Stimulated activated CD4-positive, alpha-beta T cell treated with anti-CD3 and anti-CD28 coated beads, TNF-alpha, amount 100 ng/mL, for 4 hours (primary cell): Measurements from ENCODE around the gene SLC26A2.

Experiments used
- DNase-seq, 3 experiments: peaks; one replicate each; pipeline ENCODE4 v3.0.0-alpha.2; 2020; ENCODE audit warnings: low read depth in 3 of 3

The SLC26A2 gene

GRCh38 chr5:149960272-149961185 is at the start of gene SLC26A2:
SLC26A2 (plus strand) TSS chr5:149960758; CDS start chr5:149977653, 16,895 bp downstream.
- DNase-seq: peak; percentile 83 to 90 (median 90)

DNA sequence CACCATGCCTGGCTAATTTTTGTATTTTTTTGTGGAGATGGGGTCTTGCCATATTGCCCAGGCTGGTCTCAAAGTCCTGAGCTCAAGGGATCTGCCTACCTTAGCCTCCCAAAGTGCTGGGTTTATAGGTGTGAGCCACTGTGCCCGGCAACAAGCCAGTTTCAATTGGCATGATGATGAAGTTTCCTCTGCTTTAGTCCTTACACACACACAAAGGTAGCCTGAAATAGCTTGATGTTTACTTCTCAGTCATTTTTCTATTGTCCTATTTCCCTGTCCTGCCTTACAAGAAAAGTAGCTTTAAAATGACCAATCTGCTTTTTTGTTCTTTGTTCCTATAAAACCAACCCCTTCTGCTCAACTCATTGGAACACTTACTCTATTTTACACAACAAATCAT is 49.5 kb upstream of the SLC26A2 start:
- no peak for DNase-seq

- DNase-seq: no peak
These were observed 48.2 kb upstream of the SLC26A2 start for GRCh38 chr5:149912226-149912871.

- no peak for DNase-seq
These were observed 46.8 kb upstream of the SLC26A2 start for GRCh38 chr5:149913436-149914419.

GRCh38 chr5:149915392-149916260 is 44.9 kb upstream of the SLC26A2 start:
- DNase-seq: no peak

DNA sequence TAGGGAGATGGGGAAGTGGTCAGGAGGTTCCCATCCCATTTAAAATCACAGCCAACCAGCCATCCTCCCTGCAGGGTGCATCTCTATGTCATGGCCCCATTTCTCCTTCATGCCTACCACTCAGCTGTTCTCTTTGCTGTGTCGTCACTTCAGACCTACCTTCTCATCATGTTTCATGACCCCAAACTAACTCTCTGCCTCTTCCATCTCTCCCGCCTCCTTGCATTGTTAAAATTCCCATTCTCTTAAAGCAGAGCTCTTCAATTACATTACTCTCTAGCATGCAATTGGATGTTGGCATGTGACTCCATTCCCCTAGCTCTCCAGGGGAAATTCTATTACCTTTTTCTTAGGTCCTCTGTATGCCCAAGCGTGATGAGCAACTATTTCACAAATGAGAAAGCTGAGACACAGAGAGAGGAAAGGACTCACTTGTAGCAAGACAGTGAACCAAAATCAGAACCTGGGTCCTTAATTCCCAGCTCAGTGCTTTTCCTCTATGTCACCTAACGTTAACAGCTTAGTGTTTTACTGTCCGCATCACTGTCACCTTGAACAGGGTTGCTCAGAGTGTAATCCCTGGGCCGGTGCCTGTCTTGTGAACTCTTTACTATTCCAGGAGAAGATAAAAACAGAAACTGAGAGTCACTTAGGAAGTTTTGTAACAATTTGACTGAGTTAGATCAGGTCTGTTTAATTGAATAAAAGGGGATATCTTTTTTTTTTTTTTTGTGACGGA is 44.1 kb upstream of the SLC26A2 start:
- DNase-seq: no peak

DNA sequence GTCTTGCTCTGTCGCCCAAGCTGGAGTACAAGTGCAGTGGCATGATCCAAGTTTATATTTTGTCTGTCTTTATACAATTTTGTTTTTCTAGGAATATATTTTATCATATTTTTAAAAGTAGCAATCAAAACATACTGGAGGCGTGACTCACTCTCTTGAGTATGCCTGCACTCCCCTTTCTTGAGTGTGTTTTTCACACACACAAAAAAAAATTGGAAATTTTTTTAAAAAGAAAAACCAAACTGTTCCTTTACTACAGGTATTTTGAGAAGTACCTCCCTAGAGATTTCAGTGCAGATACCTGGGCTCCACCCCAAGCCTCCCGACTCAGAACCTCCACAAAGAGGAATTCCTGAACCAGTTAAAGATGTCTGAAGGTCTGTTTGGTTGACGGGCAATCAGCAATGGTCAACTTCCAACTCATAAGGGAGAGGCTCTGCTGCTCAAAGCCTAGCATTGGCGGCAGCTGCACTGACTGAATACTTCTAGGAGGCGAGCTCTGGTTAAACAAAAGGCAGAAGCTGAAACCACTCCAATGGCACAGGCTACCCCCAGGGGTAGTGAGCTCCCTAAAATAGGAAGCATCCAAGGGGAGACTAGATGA is 43.4 kb upstream of the SLC26A2 start:
- DNase-seq: no peak

DNA sequence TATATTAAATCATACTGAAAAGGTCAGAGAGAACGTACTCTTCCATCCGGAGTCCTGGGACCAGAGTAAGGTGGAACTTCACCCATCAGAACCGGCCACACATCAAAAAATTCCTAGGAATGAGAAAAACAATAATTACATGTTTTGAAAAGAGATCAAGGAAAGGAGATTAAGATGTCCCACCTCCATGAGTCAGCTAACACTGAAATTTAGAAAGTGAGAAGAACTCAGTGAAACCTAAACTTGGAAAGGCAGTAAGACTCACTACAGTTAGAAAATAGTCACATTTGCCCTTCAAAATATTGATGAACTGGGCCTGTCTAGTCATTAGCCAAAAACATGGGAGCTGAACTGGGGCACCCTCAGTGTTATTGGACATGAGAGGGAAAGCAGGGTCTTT is 39.0 kb upstream of the SLC26A2 start:
- DNase-seq: no peak

DNA sequence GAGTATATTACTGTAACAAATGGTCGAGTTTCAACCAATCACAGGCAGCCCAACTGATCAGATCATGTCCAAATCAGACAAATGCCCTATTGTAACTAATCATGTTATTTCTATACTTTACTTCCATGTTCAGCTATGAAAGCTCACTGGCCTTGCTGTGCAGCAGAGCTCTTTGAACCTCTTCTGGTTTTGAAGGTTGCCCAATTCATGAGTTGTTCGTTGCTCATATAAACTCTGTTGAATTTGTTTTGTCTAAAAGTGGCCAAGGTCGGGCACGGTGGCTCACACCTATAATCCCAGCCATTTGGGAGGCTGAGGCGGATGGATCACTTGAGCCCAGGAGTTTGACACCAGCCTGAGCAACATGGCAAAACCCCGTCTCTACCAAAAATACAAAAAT is 37.6 kb upstream of the SLC26A2 start:
- DNase-seq: no peak

- DNase-seq: no peak
These were observed 36.1 kb upstream of the SLC26A2 start for GRCh38 chr5:149924486-149924885.

- no peak for DNase-seq
These were observed 30.4 kb upstream of the SLC26A2 start for GRCh38 chr5:149930043-149930748.

- DNase-seq: no peak
These were observed 29.6 kb upstream of the SLC26A2 start for GRCh38 chr5:149930749-149931574.

GRCh38 chr5:149931992-149932436 is 28.5 kb upstream of the SLC26A2 start:
- no peak for DNase-seq

GRCh38 chr5:149932445-149933350 is 27.9 kb upstream of the SLC26A2 start:
- DNase-seq: no peak

- no peak for DNase-seq
These were observed 25.1 kb upstream of the SLC26A2 start for GRCh38 chr5:149935431-149935901.

GRCh38 chr5:149936044-149936699 is 24.4 kb upstream of the SLC26A2 start:
- DNase-seq: no peak
